GM19043 (cell line): ENCODE measurements around the gene TMEM217.
"Not testable (repeated sequence)": the region's sequence is repeated elsewhere in the genome, so short reads cannot be mapped to it uniquely, and the experiment has no call there.

Source experiments
- ATAC-seq: cut with Tn5 transposase; IDR thresholded peaks from one replicate; pipeline ENCODE4 v1.9.1; 2021; ENCODE audit warnings: low read depth; ENCODE audit not compliant: unreplicated experiment

Gene TMEM217

GRCh38 chr6:37188962-37189510, 68.9 kb downstream of the TMEM217 start:
- ATAC-seq, result no peak

GRCh38 chr6:37187321-37188022, 70.5 kb downstream of the TMEM217 start:
- ATAC-seq, result no peak

DNA sequence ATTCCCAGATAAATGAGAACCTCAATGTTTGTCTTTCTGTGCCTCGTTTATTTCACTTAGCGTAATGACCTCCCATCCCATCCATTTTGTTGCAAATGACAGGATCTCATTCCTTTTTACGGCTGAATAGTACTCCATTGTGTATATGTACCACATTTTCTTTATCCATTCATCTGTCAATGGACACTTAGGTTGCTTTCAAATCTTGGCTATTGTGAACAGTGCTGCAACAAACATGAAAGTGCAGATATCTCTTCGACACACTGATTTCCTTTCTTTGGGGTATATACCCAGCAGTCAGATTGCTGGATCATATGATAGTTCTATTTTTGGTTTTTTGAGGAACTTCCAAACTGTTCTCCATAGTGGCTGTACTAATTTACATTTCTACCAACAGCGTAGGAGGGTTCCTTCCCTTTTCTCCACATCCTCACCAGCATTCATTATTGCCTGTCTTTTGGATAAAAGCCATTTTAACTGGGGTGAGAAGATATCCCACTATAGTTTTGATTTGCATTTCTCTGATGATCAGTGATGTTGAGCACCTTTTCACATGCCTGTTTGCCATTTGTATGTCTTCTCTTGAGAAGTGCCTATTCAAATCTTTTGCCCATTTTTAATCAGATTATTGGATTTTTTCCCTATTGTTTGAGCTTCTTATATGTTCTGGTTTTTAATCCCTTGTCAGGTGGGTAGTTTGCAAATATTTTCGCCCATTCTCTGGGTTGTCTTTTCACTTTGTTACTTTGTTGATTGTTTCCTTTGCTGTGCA, 71.8 kb downstream of the TMEM217 start:
- not testable (repeated sequence) for ATAC-seq

- no peak for ATAC-seq
Measured at GRCh38 chr6:37182736-37183590, 75.0 kb downstream of the TMEM217 start.

- not testable (repeated sequence) for ATAC-seq
Measured at GRCh38 chr6:37180610-37181009, 77.3 kb downstream of the TMEM217 start.

DNA sequence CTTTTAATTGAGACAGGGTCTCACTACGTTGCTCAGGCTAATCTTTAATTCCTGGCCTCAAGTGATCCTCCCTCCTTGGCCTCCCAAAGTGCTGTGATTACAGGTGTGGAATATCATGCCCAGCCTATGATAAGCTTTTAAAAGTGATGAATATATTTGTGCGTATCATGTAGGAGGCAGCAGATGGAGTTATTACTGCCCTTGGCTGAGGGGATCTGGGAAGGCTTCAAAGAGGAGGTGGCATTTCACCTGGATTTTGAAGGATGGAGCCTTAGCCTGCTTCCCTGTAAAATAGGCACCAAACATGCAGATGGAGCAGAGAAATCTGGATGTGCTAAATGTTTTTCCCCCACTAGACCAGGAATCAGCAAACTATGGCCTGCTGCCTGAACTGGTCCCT, 77.9 kb downstream of the TMEM217 start:
- no peak for ATAC-seq

GRCh38 chr6:37177935-37178517, 79.9 kb downstream of the TMEM217 start:
- ATAC-seq, result no peak

GRCh38 chr6:37177077-37177934, 80.6 kb downstream of the TMEM217 start:
- ATAC-seq, result no peak

DNA sequence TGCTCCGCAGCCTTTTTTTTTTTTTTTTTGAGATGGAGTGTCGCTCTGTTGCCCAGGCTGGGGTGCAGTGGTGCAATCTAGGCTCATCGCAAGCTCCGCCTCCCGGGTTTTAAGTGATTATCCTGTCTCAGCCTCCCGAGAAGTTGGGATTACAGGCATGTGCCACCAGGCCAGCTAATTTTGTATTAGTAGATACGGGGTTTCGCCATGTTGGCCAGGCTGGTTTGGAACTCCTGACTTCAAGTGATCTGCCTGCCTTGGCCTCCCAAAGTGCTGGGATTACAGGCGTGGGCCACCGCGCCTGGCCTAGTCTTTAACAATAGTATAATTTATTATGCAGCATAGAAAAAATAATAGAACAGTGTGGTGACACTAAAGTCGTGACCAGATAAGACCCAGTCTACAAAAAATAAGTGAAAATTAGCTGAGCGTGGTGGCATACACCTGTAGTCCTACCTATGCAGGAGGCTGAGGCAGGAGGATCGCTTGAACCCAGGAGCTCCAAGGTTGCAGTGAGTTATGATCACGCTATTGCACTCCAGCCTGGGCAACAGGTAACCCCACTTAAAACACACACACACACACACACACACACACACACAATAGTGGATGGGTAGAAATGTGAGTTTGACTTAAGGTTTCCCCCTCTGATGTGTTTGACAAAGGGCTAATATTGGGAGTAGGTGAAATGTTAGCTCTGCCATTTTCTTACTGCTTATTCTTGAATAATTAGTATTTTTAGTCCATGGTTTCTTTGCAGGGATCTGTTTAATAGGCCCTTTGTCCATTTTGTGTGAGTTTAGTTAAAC, 81.5 kb downstream of the TMEM217 start:
- ATAC-seq, result no peak

- ATAC-seq, result no peak
Measured at GRCh38 chr6:37175332-37176267, 82.3 kb downstream of the TMEM217 start.

DNA sequence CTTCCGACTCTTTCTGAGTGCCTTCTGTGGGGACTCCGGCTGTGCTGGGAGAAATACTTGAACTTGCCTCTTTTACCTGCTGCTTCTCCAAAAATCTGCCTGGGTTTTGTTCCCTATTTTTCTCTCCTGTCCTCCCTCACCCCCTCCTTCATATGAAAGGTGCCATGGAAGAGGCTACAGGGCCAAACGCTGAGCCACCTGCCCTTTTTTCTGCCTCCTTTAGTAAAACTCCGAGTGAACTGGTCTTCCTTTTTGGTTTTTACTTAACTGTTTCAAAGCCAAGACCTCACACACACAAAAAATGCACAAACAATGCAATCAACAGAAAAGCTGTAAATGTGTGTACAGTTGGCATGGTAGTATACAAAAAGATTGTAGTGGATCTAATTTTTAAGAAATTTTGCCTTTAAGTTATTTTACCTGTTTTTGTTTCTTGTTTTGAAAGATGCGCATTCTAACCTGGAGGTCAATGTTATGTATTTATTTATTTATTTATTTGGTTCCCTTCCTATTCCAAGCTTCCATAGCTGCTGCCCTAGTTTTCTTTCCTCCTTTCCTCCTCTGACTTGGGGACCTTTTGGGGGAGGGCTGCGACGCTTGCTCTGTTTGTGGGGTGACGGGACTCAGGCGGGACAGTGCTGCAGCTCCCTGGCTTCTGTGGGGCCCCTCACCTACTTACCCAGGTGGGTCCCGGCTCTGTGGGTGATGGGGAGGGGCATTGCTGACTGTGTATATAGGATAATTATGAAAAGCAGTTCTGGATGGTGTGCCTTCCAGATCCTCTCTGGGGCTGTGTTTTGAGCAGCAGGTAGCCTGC, 83.2 kb downstream of the TMEM217 start:
- no peak for ATAC-seq

- no peak for ATAC-seq
Measured at GRCh38 chr6:37174196-37174514, 83.8 kb downstream of the TMEM217 start.

DNA sequence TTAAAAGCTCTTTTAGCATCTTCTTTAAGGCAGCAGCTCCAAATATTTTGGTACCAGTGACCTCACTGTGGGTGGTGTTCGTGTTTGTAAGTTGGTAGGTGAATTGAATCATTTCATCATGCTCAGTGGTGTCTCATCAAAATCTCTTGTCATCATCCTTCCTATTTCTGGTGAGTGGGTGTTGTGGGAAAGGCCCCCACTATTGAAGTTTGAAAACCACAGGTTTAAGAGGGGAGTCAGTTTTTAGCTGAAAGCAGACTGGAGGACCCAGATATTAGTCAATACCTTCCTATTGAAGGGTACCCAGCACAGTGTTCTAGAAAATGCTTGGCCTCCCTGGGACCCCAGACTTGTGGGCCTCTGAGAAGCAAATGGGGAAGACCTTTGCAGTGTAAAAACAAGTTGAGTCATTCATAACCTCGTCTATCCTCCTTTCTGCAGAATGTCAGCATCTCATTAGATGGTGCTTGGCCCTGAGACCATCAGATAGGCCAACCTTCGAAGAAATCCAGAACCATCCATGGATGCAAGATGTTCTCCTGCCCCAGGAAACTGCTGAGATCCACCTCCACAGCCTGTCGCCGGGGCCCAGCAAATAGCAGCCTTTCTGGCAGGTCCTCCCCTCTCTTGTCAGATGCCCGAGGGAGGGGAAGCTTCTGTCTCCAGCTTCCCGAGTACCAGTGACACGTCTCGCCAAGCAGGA, 84.3 kb downstream of the TMEM217 start:
- ATAC-seq, result no peak

GRCh38 chr6:37172912-37173492, 84.9 kb downstream of the TMEM217 start:
- ATAC-seq, result no peak

DNA sequence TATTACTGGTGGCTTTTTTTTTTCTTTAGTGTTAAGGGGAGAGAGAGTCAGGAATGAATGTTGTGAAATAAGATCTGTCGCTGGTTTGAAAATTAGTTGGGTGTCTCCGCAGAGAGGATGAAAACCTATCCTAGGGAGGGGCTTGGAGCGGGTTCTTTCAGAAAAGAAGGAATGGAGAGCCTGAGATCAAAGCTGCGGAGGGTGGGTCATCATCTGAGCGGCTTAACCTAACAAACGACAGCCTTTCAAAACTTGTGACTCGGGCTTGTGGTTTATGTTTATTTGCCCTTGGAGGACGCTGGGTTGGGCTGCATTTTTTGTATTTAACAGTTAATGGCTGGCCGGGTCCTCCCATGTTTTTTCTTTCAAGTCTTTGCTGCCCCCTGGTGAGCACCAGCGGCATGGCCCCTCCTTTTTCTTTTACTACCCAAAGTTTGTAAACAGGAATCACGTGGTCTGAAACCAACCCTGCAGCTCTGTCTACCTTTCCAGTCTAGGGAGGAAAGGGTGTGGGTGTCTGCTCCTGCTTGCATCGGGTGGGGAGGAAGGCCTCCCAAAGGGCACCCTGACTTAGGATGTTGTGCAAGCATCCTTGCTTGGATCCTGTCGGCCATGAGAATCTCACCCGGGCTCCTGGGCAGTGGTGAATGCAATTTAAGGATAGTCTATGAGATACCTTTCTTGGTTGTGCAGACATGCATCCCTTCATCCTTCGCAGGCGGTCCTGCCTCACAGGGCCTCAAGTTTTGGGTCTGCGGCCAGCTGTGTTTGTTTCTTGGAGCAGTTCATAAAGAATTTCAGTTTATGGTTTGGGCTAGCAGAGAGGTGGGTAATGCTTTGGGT, 85.8 kb downstream of the TMEM217 start:
- no peak for ATAC-seq
